Transverse colon (tissue), 4 donors: ENCODE measurements around the gene UBE2V1. TPM values are rescaled to one million over a fixed set of nuclear protein-coding genes. Genes with fewer than 3 reads are reported as not detected.
"Not testable (repeated sequence)": the region's sequence is repeated elsewhere in the genome, so short reads cannot be mapped to it uniquely, and the experiment has no call there.

Experiments used
- DNase-seq: peaks from one replicate; pipeline ENCODE4 v3.0.0-alpha.2; 2019
- H3K27ac ChIP-seq, 4 donors: fragments of 200-600 bp; sonication (generic); 2 replicates each; pipeline ENCODE4 v1.5.1; 2016 to 2018; ENCODE audit warnings: inconsistent platforms in 4 of 4
- H3K27me3 ChIP-seq: fragments of 200-600 bp; sonication (generic); 2 replicates; pipeline ENCODE4 v1.5.1; 2017; ENCODE audit warnings: inconsistent platforms
- H3K36me3 ChIP-seq, 4 donors: fragments of 200-600 bp; sonication (generic); 2 replicates each; pipeline ENCODE4 v1.5.1; 2017 to 2019; ENCODE audit warnings: inconsistent platforms in 4 of 4
- H3K4me1 ChIP-seq, 4 donors: fragments of 200-600 bp; sonication (generic); 2 replicates each; pipeline ENCODE4 v1.5.1; 2017 to 2020; ENCODE audit warnings: inconsistent platforms in 4 of 4
- H3K4me3 ChIP-seq, 4 donors: fragments of 200-600 bp; sonication (generic); 1 replicate in 1 of 4; 2 replicates in 3 of 4; pipeline versions ENCODE4 v1.5.1 to v1.6.1; 2017 to 2019; ENCODE audit warnings: inconsistent platforms in 4 of 4
- H3K9me3 ChIP-seq, 2 donors: fragments of 200-600 bp; sonication (generic); 2 replicates each; pipeline ENCODE4 v1.5.1; 2017 to 2019; ENCODE audit warnings: inconsistent platforms in 2 of 2
- CTCF ChIP-seq, 5 experiments: fragments of 200-600 bp in 3 of 5; fragments of 450-650 bp in 2 of 5; sonication (generic) in 3 of 5; IDR thresholded peaks; 1 replicate in 2 of 5; 2 replicates in 3 of 5; pipeline ENCODE4 v1.5.1; 2016 to 2017; ENCODE audit warnings: antibody characterized with exemption in 5 of 5, inconsistent platforms in 3 of 5, mild to moderate bottlenecking in 2 of 5, moderate library complexity in 1 of 5
- EP300 ChIP-seq: sonication (generic); formaldehyde crosslinking; IDR thresholded peaks from one replicate; pipeline ENCODE4 v1.6.1; 2017; ENCODE audit warnings: antibody characterized with exemption, low read depth
- POLR2A ChIP-seq: fragments of 450-650 bp; IDR thresholded peaks from one replicate; pipeline ENCODE4 v1.6.1; 2016; ENCODE audit warnings: antibody characterized with exemption, mild to moderate bottlenecking, moderate library complexity
- POLR2AphosphoS5 ChIP-seq, 3 donors: sonication (generic); formaldehyde crosslinking; IDR thresholded peaks; one replicate each; pipeline ENCODE4 v1.6.1; 2016; ENCODE audit warnings: antibody characterized with exemption in 3 of 3
- WGBS, 2 donors: methylation state at CpG; one replicate each; pipeline ENCODE4 v1.1.5; 2018; ENCODE audit warnings: low coverage in 1 of 2; 5-methylcytosine and 5-hydroxymethylcytosine counted together
- in situ Hi-C, 4 donors: fragments of 200-750 bp; cut with MboI; loops; one replicate each; pipeline versions ENCODE4 v1.15.0 to v1.15.1; 2017; ENCODE audit warnings: low sequenced_read_pairs in 3 of 4, low pct_ligation_motif_present in 1 of 4, low pct_unique_long_range_greater_than_20kb in 1 of 4
- intact Hi-C: fragments of 100-400 bp; cut with DNase I; formaldehyde crosslinking; loops from one replicate; pipeline ENCODE4 v1.15.1; 2023; ENCODE audit warnings: low total_unique reads
- total RNA-seq, 4 donors: library from RNA; depleted of rRNA; stranded (reverse); fragments of >200 nt; gene quantifications; one replicate each; pipeline ENCODE4 v1.1.0, GENCODE V29; 2016

Gene UBE2V1
- total RNA-seq, 4 donors from 2014 or later, result 23.7 to 104 (median 62.8) TPM

GRCh38 chr20:50138479-50139393, 25.8 kb upstream of the UBE2V1 start:
- WGBS, 2 donors, result 60 to 79% methylated on average over 2 to 29 of the region's 29 CpGs
- H3K4me3 ChIP-seq, result no peak overlapping the region
- no peaks in the 10 kb centered on the region for H3K9me3 ChIP-seq
- in situ Hi-C loops (no loop called here), intact Hi-C loops (no loop called here)
- H3K4me1 ChIP-seq, result peaks cover 0 to 26% (median 1%) of the 10 kb centered on the region in 4 donors
- peak overlapping the region; percentile 29 to 57 (median 44) for H3K27ac ChIP-seq
- no peaks in the 10 kb centered on the region for H3K27me3 ChIP-seq
- no peak for TF ChIP-seq POLR2A
- no peak for TF ChIP-seq CTCF (IDR thresholded peaks at IDR 0.05)
- no peak for TF ChIP-seq POLR2AphosphoS5 (IDR thresholded peaks at IDR 0.05)
- TF ChIP-seq EP300, result no peak
- no peak for DNase-seq
- no peaks in the 10 kb centered on the region for H3K36me3 ChIP-seq

- in situ Hi-C loops (no loop called here), intact Hi-C loops (no loop called here)
- Histone ChIP-seq H3K36me3 (no peaks in the 10 kb centered on the region), H3K27me3 (no peaks in the 10 kb centered on the region), H3K9me3 (no peaks in the 10 kb centered on the region), H3K4me3 (no peak overlapping the region), H3K4me1 (peaks cover 0 to 29% (median 5%) of the 10 kb centered on the region in 4 donors), H3K27ac (peak overlapping the region; percentile 29 to 57 (median 44))
- 60 to 94% methylated on average over 1 to 5 of the region's 5 CpGs for WGBS, 2 donors
- DNase-seq, result no peak
- TF ChIP-seq CTCF (IDR thresholded peaks at IDR 0.05) (no peak), EP300 (no peak), POLR2AphosphoS5 (IDR thresholded peaks at IDR 0.05) (no peak), POLR2A (no peak)
Observed at GRCh38 chr20:50138120-50138478, 25.1 kb upstream of the UBE2V1 start.

- H3K9me3 ChIP-seq, intact Hi-C loops, H3K4me3 ChIP-seq, H3K36me3 ChIP-seq, H3K27me3 ChIP-seq, in situ Hi-C loops, DNase-seq: not testable (repeated sequence)
- Histone ChIP-seq H3K4me1 (peaks cover 0 to 27% (median 5%) of the 10 kb centered on the region in 4 donors), H3K27ac (peak overlapping the region; percentile 29 to 57 (median 44))
- WGBS, 2 donors, result 80 to 98% methylated on average over 6 to 13 of the region's 13 CpGs
Observed at GRCh38 chr20:50137702-50138101, 24.8 kb upstream of the UBE2V1 start.

- TF ChIP-seq EP300 (no peak), POLR2AphosphoS5 (IDR thresholded peaks at IDR 0.05) (no peak), CTCF (IDR thresholded peaks at IDR 0.05) (no peak)
Observed at GRCh38 chr20:50136822-50137599, 24.1 kb upstream of the UBE2V1 start.

GRCh38 chr20:50135157-50135556, 22.2 kb upstream of the UBE2V1 start:
- H3K27me3 ChIP-seq, H3K27ac ChIP-seq, H3K4me3 ChIP-seq, intact Hi-C loops, H3K36me3 ChIP-seq, DNase-seq, in situ Hi-C loops, H3K9me3 ChIP-seq: not testable (repeated sequence)
- H3K4me1 ChIP-seq, result peaks cover 0 to 28% (median 10%) of the 10 kb centered on the region in 4 donors
- WGBS, 2 donors, result 91% methylated on average over 7 of the region's 7 CpGs; no CpG with 5 or more reads in 1 of the 2 donors

More at GRCh38 chr20:50136822-50137599, 24.1 kb upstream of the UBE2V1 start:
- intact Hi-C loops, result no loop called here
- Histone ChIP-seq H3K9me3 (no peaks in the 10 kb centered on the region), H3K36me3 (no peaks in the 10 kb centered on the region), H3K27ac (peak overlapping the region; percentile 19 to 57 (median 36)), H3K27me3 (no peaks in the 10 kb centered on the region), H3K4me3 (no peak overlapping the region), H3K4me1 (peaks cover 0 to 25% (median 5%) of the 10 kb centered on the region in 4 donors)
- no peak for DNase-seq
- in situ Hi-C loops, result no loop called here
- 93 to 97% methylated on average over 7 to 15 of the region's 15 CpGs for WGBS, 2 donors
